COLO668 (cell line): ENCODE results near the gene POLR2I.
"Not testable (repeated sequence)": the region's sequence is repeated elsewhere in the genome, so short reads cannot be mapped to it uniquely, and the experiment has no call there.

ENCODE experiments used
- DNase-seq: peaks from one replicate; lab custom pipeline; 2025; ENCODE audit not compliant: unreplicated experiment; lab: John Stamatoyannopoulos, UW

Gene POLR2I

DNA sequence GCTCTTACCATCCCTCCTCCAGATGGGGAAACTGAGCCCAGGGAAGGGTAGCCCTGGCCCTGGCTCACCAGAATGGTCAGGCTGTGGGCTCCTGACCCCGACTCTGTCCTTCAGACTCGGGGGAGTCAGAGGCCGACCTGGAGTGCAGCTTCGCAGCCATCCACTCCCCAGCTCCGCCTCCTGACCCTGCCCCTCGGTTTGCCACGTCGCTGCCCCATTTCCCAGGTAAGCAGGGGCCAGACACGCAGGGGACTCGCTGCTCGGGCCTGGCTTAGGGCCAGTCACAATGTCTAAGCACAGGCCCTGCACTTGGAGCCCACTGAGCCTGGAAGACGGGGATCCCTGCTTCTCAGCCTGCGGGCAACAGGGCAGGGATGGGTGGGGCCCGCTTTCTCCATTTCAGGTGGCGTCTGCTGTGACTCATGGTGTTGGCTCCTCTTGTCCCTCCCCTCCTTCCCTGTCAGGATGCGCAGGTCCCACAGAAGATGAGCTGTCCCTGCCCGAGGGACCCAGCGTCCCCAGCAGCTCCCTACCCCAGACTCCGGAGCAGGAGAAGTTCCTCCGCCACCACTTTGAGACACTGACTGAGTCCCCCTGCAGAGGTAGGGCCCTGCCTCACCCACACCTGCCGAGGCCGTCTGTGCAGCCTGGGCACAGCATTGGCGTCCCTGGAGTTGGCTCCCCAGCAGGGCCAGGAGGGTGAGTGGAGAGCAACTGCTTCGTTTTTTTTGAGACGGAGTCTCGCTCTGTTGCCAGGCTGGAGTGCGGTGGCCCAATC, 12.9 kb downstream of the POLR2I start:
- DNase-seq: no peak

DNA sequence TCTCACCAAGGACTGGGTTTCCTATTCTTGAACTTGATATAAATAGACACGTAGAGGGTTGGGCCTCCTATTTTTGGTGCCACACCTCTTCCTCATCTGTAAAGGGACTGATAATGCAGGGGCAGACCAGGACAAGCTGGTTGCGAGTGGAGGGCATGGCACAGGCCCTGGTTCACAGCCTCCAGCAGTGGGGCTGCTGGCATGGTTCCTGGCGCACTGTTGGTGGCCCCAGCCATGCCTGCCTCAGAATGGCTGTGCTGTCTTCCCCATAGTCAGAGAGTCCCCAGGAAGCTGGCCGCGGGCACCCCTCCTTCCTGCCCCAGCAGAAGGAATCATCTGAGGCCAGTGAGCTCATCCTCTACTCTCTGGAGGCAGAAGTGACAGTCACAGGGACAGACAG, 14.2 kb downstream of the POLR2I start:
- no peak for DNase-seq

DNA sequence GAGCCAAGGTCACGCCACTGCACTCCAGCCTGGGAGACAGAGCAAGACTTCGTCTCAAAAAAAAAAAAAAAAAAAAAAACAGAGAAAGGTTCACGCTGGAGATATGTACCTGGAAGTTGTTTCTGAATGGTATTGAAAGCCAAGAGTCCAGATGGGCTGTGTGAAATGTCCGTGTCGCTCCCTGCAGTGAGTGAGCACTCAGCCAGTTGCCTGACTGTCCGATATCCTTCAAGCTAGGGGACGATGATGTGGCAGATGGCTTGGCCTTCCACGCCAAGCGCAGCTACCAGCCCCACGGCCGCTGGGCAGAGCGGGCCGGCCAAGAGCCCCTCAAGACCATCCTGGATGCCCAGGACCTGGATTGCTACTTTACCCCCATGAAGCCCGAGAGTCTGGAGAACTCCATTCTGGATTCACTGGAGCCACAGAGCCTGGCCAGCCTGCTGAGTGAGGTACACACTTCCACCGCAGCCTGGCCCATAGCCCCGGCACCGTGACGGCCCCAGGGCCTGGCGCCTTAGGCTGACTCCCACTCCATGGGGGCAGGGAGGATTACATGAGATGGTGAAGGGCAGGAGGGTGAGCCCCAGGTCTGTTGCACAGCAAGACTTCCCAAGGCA, 15.4 kb downstream of the POLR2I start:
- no peak for DNase-seq

DNA sequence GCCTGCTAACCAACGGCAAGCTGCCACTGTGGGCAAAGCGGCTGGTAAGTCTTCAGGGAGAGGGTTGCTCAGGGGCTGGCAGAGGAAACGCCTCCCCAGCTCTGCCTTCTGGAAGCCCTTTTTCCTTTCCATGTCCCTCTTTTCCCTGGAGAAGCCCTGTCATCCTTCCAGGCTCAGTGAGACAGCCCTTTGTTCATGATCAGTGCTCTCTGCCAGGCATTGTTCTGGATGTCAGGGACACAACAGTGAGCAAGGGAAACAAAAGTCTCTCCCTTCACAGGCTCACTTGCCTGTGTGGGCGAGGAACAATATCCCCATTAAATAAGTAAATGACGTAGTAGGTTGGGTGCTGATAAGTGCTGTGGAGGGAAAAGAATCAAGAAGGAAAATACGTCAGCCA, 17.6 kb downstream of the POLR2I start:
- no peak for DNase-seq

DNA sequence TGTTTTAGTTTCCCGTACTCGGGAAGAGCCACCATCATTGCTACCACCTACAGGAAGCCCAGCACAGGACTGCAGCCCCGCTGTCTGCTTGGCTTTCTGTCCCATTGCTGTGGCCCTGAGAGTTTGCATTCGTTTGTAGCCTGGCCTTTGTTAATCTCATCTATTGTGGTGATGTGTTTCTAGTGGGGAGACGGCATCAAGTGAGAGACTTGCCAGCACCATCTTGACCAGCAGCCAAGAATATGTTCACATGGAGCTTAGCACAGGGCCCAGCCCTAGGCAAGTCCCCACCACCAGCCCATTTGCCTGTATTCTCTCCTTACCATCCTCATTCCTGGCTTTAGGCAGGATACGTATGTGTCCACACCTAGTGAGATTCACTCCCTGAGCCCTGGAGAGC, 21.0 kb downstream of the POLR2I start:
- DNase-seq: no peak

DNA sequence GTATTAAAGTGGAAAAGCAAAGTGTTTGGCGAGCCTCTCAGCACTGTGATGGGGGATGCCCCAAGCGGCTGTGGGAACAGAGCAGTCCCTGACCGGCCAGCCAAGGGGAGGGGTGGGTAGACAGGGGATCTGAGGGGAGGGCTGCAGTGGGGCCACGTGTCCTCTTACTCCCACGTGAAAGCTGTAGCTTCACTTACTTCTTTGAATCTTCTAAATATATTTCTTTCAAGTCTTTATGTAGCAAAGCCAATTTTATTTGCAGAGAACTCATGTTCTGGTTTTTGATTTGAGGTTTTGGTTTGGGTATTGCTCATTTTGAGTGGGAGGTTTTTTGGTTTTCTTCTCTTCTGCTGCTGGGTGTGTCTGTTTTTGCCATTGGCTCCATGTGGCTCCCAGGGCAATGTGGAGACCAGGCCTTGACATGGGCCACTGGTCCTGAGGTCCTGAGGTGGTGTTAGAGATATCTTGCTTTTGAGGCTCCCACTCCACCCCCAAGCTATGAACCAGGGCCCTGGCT, 21.5 kb downstream of the POLR2I start:
- DNase-seq: no peak

DNA sequence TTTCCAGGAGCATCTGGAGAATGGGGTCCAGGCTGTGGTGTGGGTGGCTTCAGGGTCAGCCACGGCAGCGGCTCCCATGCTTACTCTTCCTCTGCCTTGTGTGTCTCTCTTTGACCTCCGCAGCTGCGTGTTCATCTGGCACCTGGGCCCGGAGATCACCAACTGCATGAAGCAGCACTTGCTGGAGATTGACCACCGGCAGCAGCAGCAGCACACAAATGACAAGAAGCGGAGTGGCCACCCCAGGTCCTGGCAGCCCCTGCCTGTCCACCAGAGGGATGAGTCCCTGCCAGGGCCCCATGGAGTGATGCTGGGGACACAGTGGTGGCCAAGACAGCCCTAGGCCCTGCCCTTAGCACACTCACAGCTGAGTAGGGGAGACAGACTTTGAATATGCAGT, 22.1 kb downstream of the POLR2I start:
- no peak for DNase-seq

DNA sequence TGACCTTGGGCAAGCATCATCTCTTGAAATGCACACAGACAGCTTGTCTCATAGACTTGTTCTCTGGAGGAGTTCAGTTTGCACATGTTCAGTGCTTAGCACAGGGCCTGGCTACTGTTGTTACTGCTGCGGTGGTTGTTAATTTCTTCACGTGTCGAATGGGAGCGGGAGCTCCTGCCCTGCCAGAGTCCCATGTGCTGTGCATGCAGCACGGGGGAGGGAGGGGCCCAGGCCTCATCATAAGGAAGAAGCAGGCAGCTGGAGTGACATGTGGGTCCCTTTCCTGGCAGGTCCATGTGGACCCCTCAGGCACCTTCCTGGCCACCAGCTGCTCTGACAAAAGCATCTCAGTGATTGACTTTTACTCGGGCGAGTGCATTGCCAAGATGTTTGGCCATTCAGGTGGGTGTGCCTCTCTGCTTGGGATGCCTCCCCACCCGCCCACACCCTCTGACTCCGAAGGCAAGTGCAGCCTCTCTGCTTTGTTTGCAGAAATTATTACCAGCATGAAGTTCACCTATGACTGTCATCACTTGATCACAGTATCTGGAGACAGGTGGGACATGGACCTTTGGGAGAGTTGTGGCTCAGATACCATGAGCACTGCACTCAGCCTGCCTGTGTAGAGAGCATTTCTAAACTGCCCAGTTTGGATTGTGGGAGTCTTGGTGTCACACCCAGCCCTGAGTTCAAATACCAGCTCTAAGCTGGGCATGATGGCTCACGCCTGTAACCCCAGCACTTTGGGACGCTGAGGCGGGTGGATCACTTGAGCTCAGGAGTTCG, 23.6 kb downstream of the POLR2I start:
- no peak for DNase-seq

DNA sequence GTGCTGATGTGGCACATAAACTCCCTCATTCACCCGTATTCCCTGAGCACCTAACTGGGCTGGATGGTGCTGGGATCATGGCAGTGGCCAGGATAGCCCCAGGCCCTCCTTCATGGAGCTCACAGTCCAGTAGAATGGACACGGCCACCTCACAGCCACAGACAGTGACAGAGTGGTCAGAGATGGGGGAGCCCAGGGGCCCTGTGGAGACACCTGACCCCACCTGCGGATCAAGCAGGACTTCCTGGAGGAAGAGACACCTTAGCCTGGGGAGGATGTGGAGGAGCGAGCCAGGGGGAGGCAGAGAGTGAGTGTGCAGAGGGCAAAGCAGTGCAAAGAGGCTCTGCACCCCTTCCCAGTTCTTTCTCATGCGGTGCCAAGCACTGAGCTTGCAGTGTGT, 24.8 kb downstream of the POLR2I start:
- DNase-seq: no peak

DNA sequence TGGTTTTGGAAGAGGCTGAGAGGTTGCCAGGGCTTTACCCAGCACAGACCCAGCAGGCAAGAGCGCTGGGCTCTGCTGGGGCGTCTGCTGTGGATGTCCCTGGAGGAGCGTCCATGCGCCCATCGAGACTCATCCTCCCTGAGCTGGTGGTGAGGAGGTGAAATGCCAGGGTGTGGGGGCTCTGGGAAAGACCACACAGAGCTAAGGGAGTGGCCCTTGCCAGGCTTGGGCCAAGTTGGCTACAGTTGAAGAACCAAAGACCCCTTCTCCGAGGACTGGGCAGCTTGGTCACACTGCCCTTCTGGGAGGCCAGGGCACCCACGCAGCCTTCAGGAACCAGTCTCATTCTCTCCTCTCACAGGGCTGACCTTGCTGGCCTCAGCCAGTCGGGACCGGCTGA, 28.3 kb downstream of the POLR2I start:
- DNase-seq: no peak

DNA sequence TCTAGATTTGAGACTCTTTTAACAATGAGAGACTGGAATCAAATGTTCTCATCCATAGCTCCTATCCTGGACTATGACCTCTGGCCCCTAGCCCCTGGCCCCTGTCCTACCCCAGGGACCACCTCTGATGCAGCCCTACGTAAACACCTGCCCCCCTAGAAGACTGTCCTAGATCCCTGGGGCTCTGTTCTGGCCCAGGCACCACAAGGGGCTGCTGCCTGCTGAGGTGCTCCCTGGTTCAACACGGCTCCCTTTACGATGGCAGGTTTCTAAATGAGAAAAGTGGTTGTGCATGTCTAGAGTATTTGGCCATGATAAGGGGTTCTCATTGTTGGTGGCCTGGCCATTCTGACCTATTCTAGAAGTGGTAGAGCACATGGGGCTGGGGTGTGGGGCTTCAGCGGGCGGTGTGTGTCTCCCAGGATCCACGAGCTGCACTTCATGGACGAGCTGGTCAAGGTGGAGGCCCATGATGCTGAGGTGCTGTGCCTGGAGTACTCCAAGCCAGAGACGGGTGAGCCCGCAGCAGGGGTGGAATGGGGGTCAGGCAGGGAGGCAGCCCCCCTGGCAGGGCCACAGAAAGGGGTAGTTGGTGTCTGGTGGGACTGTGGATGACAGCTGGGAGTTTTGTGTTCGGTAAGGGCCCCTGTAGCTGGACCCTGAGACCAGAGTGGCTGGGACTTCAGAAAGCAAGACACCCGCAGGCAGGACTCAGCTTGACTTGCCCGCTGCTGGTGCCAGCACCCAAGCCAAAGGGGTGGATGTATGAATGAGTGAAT, 30.3 kb downstream of the POLR2I start:
- DNase-seq: no peak

DNA sequence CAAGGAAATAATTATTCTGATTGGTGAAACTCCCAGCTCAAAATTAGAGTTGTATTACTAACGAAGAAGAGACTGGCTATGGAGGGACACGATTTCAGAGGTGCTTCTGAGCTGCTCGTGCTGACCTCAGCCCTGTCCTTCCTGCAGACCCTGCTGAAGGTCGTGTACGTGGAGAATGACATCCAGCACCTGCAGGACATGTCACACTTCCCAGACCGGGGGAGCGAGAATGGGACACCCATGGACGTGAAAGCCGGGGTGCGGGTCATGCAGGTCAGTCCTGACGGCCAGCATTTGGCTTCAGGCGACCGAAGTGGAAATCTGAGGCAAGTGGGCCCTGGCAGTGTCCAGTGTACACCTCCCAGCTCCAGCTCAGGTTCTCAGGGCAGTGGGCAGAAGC, 31.8 kb downstream of the POLR2I start:
- DNase-seq: no peak

DNA sequence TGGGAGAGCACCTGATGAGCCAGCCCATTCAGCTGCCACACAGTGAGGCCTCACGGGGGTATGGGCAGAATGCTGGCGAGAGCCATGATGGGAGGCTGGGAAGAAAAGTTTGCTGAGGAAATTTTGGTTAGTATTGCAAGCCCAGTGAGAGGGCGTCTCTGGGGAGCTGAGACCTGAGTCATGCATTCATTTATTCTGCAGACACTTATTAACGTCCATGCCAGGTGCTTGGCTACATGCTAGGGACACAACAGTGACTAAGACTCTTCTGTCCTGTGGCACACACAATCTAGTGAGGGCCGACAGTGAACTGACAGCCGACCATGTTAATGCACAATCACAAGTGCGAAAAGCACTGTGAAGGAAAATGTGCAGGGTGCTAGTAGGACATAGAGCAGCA, 32.8 kb downstream of the POLR2I start:
- no peak for DNase-seq

DNA sequence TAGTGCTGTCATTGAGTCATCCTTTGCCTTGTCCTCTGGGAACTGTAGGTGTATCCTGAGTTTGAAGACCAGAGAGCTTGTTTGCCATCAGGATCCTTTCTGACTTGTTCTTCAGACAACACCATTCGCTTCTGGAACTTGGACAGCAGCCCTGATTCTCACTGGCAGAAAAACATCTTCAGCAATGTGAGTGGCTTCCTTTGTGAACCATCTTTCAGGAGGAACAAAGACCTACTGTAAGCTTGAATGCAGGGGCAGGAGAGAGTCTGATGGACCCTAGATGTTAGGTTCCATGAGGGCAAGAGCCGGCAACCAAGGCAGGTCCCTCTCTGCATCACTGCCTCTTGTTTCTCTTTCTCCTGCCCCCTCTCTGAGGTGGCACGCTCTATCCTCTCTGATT, 33.3 kb downstream of the POLR2I start:
- no peak for DNase-seq

DNA sequence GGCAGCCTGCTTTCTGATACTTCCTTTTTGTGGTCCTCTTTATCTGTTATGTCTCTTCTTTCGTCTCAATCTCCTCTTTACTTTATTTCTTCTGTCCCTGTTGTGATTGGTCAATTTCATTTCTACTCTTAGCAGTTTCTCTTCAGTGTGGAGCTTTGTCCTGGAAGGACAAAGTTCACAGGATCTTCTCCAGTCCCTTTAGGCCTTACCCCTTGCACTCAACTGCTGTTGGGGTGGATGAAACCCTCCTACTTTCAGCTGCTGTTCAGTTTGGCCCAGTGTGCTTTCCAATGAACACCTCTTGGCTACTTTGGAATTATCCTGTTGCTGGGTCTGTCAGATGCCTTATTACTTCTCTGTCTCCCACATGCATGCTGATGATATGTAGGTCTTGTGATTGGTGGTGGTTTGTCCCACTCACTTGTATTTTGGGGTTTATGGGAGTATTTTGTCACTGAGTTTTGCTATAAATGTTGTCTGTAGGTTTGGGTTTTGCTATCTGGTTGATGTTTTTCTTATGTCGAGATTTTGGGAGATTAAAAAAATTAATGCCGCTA, 35.2 kb downstream of the POLR2I start:
- no peak for DNase-seq

DNA sequence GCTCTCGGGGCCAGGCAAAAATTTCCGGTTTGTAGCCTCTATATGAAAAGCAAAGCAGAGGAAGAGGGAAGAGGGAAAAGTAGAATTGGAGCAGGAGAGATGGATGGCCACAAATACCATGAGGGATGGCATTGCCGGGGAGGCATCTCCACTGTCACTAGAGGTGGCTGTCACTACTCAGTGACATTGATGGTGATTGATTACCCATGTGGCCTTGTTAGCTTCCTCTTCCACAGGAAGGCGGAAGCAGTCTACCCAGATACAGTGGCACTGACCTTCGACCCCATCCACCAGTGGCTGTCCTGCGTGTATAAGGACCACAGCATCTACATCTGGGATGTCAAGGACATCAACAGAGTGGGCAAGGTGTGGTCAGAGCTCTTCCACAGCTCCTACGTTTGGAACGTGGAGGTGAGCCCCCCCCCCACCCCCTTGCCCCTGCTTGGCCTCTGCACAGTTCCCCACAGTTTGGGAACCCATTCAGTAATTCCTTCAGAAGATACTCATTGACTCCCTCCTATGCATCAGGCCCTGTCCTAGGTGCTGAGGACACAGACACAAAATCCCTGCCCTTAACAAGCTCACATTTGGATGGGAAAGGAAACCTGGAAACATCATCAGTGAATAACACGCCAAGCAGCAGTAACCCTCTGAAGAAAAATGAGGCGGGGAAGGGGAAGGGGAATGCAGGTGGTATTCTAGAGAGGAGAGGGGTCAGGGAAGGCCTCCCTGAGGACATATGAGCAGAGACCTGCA, 41.4 kb downstream of the POLR2I start:
- DNase-seq: no peak

DNA sequence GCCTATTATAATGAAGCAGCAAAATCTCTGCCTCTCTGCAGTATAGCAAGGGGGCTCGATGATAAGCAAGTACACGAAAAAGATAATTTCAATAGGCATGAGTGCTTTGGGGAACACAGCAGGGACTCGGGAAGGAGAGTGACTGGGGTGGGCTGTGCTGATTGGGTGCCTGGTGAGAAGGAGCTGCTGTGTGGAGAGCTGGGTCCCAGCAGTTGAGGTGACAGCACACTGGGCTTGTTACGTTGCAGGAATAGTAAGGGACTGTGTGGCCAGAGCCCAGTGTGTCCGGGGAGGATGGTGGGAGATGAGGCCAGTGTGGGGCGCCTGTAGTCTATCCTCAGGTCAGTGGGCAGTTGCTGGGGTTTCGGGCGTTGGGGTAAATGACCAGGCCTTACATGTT, 42.6 kb downstream of the POLR2I start:
- DNase-seq: no peak

DNA sequence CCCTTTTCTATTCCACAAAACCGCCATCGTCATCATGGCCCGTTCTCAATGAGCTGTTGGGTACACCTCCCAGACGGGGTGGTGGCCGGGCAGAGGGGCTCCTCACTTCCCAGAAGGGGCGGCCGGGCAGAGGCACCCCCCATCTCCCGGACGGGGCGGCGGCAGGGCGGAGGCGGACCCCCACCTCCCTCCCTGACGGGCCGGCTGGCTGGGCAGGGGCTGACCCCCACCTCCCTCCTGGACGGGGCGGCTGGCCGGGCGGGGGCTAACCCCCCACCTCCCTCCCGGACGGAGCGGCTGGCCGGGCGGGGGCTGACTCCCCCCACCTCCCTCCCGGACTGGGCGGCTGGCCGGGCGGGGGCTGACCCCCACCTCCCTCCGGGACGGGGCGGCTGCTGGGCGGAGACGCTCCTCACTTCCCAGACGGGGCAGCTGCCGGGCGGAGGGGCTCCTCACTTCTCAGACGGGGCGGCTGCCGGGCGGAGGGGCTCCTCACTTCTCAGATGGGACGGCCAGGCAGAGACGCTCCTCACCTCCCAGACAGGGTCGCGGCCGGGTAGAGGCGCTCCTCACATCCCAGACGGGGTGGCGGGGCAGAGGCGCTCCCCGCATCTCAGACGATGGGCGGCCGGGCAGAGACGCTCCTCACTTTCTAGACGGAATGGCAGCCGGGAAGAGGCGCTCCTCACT, 45.7 kb downstream of the POLR2I start:
- not testable (repeated sequence) for DNase-seq

DNA sequence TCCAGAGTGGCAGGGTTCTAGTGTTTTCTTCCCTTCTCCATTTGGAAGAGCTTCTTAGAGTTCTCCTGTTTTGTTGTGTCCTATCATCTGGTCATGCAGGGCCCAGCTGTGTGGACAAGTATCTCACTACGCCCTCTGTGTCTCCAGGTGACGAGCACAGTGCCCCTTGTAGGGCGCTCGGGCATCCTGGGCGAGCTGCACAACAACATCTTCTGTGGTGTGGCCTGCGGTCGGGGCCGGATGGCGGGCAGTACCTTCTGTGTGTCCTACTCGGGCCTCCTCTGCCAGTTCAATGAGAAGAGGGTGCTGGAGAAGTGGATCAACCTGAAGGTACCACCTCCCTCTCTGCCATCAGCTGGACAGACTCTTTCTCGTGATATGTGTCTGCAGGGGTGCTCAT, 47.0 kb downstream of the POLR2I start:
- DNase-seq: no peak

DNA sequence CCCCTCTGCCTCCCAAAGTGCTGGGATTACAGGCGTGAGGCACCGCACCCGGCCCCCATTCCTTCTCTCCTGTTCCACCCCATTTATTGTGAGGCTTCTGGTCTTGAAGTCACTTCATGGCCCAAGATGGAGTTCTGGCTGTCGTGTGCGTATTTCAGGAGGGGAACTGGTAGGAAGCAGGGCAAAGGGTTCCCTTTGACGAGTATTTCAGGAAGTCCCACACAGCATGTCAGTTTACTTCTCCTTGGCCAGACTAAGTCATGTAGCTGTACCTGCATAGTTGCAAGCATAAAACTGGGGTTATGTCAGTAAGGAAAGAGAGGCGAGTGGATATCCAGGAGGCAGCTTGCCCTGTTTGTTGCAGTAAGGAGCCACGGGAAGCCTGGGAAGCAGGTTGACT, 49.8 kb downstream of the POLR2I start:
- no peak for DNase-seq
